Endothelial cell of umbilical vein (primary cell): ENCODE measurements around the gene PPM1D.

Experiments used
- EZH2 ChIP-seq: IDR thresholded peaks from 2 replicates; pipeline ENCODE4 v1.6.1; 2012; ENCODE audit warnings: borderline replicate concordance, low read depth, mild to moderate bottlenecking, moderate library complexity, low read length, inconsistent platforms; ENCODE audit not compliant: severe bottlenecking
- JUN ChIP-seq: IDR thresholded peaks from 2 replicates; pipeline ENCODE4 v1.6.1; 2011; ENCODE audit warnings: borderline replicate concordance, low read depth; ENCODE audit not compliant: insufficient read length, insufficient read depth
- POLR2A ChIP-seq: IDR thresholded peaks from 2 replicates; pipeline ENCODE4 v1.6.1; 2012; ENCODE audit warnings: low read depth, mild to moderate bottlenecking, control low read depth, low read length
- TF ChIP-seq, protein P1 (sequence below), 2 donors: IDR thresholded peaks; 1 replicate in 1 of 2; 2 replicates in 1 of 2; pipeline ENCODE4 v1.5.1; 2011; ENCODE audit warnings: low read length in 2 of 2, mild to moderate bottlenecking in 2 of 2, moderate library complexity in 2 of 2, control low read depth in 1 of 2, inconsistent platforms in 1 of 2, low read depth in 1 of 2; ENCODE audit not compliant: insufficient read depth in 1 of 2; ENCODE audit errors: extremely low read depth in 1 of 2

DNA sequence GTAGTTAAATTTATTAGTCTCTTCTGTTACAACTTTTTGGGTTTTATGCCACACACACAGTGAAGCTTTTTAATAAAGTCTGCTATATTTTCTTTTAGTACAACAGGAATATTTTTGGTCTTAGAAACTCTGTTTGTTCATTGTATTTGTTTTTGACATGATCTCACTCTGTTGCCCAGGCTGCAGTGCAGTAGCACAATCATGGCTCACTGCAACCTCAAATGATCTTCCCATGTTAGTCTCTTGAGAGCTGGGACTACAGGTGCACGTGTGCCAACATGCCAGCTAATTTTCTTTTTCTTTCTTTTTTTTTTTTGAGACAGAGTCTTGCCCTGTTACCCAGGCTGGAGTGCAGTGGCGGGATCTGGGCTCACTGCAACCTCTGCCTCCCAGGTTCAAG is 27.1 kb downstream of the PPM1D start:
- TF ChIP-seq, protein P1, sequence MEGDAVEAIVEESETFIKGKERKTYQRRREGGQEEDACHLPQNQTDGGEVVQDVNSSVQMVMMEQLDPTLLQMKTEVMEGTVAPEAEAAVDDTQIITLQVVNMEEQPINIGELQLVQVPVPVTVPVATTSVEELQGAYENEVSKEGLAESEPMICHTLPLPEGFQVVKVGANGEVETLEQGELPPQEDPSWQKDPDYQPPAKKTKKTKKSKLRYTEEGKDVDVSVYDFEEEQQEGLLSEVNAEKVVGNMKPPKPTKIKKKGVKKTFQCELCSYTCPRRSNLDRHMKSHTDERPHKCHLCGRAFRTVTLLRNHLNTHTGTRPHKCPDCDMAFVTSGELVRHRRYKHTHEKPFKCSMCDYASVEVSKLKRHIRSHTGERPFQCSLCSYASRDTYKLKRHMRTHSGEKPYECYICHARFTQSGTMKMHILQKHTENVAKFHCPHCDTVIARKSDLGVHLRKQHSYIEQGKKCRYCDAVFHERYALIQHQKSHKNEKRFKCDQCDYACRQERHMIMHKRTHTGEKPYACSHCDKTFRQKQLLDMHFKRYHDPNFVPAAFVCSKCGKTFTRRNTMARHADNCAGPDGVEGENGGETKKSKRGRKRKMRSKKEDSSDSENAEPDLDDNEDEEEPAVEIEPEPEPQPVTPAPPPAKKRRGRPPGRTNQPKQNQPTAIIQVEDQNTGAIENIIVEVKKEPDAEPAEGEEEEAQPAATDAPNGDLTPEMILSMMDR (IDR thresholded peaks at IDR 0.05; ENCODE audit: extremely low read depth in 1 of 2, insufficient read depth in 1 of 2, low read depth in 1 of 2, low read length in 2 of 2), result no peak
- TF ChIP-seq JUN (no peak), POLR2A (no peak), EZH2 (no peak)
